ENCODE data around the gene FAM240B.

Gene FAM240B

GRCh38 chr9:38747941-38748340 is 28.0 kb upstream of the FAM240B start:
- ChIA-PET POLR2A (no interaction called here), CTCF (interaction anchor here (1.4 kb wide), 1 partner anchor 10 kb away, joined by 3 read pairs; no protein-coding TSS in a partner anchor)
- TF ChIP-seq, protein P1, sequence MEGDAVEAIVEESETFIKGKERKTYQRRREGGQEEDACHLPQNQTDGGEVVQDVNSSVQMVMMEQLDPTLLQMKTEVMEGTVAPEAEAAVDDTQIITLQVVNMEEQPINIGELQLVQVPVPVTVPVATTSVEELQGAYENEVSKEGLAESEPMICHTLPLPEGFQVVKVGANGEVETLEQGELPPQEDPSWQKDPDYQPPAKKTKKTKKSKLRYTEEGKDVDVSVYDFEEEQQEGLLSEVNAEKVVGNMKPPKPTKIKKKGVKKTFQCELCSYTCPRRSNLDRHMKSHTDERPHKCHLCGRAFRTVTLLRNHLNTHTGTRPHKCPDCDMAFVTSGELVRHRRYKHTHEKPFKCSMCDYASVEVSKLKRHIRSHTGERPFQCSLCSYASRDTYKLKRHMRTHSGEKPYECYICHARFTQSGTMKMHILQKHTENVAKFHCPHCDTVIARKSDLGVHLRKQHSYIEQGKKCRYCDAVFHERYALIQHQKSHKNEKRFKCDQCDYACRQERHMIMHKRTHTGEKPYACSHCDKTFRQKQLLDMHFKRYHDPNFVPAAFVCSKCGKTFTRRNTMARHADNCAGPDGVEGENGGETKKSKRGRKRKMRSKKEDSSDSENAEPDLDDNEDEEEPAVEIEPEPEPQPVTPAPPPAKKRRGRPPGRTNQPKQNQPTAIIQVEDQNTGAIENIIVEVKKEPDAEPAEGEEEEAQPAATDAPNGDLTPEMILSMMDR (IDR thresholded peaks at IDR 0.05; ENCODE audit: control extremely low read depth, extremely low read depth, low read depth, missing control alignments) = no peak
- DNase-seq (ENCODE audit: extremely low spot score) = no peak

GRCh38 chr9:38747067-38747466 is 27.1 kb upstream of the FAM240B start:
- CTCF ChIA-PET = no interaction called here
- TF ChIP-seq, protein P1 (IDR thresholded peaks at IDR 0.05; ENCODE audit: control extremely low read depth, extremely low read depth, low read depth, missing control alignments) = no peak
- no peak for DNase-seq (ENCODE audit: extremely low spot score)
- POLR2A ChIA-PET = no interaction called here

- no peak for DNase-seq (ENCODE audit: extremely low spot score)
- POLR2A ChIA-PET = no interaction called here
- TF ChIP-seq, protein P1 (IDR thresholded peaks at IDR 0.05; ENCODE audit: control extremely low read depth, extremely low read depth, low read depth, missing control alignments) = no peak
- CTCF ChIA-PET = no interaction called here
Measured at GRCh38 chr9:38746303-38746702, 26.4 kb upstream of the FAM240B start.

DNA sequence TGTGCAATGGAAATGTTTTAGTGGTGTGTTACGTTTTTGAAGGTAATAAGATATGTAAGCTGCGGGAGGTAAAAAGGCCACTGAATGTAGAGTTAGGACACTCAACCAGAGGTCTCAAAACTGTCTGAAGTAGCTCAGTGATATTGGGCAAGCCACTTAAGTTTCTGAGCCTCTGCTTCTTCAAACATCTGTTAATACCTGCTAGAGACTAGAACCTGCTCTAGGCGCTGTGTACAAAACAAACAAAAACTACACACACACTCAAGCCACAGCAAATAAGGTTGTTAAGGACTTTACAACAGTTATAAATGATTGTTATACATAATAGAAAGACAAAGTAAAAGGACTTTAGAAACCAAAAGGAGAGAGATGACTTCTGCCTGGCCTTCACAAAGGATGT is 24.6 kb upstream of the FAM240B start:
- CTCF ChIA-PET = no interaction called here
- DNase-seq (ENCODE audit: extremely low spot score) = no peak

GRCh38 chr9:38737246-38737645 is 17.3 kb upstream of the FAM240B start:
- DNase-seq (ENCODE audit: extremely low spot score) = no peak
- ChIA-PET POLR2A (no interaction called here), CTCF (interaction anchor here (0.8 to 1.5 kb wide), 4 partner anchors 9 to 319 kb away, joined by 3 to 5 read pairs (median 4); no protein-coding TSS in a partner anchor)
- TF ChIP-seq, protein P1 (IDR thresholded peaks at IDR 0.05; ENCODE audit: control extremely low read depth, extremely low read depth, low read depth, missing control alignments) = no peak

More for the DNA sequence above, 24.6 kb upstream of the FAM240B start:
- TF ChIP-seq, protein P1 (IDR thresholded peaks at IDR 0.05; ENCODE audit: control extremely low read depth, extremely low read depth, low read depth, missing control alignments) = no peak
- POLR2A ChIA-PET = interaction anchor here (0.5 kb wide), 1 partner anchor 10 kb away, joined by 3 read pairs; no protein-coding TSS in a partner anchor

GRCh38 chr9:38734831-38735230 is 14.9 kb upstream of the FAM240B start:
- TF ChIP-seq, protein P1 (IDR thresholded peaks at IDR 0.05; ENCODE audit: control extremely low read depth, extremely low read depth, low read depth, missing control alignments) = no peak
- ChIA-PET POLR2A (interaction anchor here (0.6 kb wide), 1 partner anchor 9 kb away, joined by 3 read pairs; no protein-coding TSS in a partner anchor), CTCF (no interaction called here)

More at GRCh38 chr9:38734831-38735230, 14.9 kb upstream of the FAM240B start:
- no peak for DNase-seq (ENCODE audit: extremely low spot score)

Data from GM10248 (cell line).